Cardiac fibroblast (primary cell): ENCODE data around the gene PKP1.

Experiments
- DNase-seq, 2 donors: peaks; one replicate each; pipeline versions ENCODE4 v3.0.0 to v3.0.0-alpha.2; 2010; ENCODE audit warnings: low read depth in 2 of 2
- H3K4me3 ChIP-seq, 2 donors: replicated peaks in 1 of 2; 1 replicate in 1 of 2; 2 replicates in 1 of 2; pipeline ENCODE4 v1.5.1; 2011; ENCODE audit warnings: low read depth in 2 of 2, low read length in 2 of 2, mild to moderate bottlenecking in 2 of 2, moderate library complexity in 1 of 2
- TF ChIP-seq, protein P1 (sequence below): IDR thresholded peaks from one replicate; pipeline ENCODE4 v1.5.1; 2011; ENCODE audit warnings: low read depth, mild to moderate bottlenecking, low read length, inconsistent platforms

Gene PKP1

DNA sequence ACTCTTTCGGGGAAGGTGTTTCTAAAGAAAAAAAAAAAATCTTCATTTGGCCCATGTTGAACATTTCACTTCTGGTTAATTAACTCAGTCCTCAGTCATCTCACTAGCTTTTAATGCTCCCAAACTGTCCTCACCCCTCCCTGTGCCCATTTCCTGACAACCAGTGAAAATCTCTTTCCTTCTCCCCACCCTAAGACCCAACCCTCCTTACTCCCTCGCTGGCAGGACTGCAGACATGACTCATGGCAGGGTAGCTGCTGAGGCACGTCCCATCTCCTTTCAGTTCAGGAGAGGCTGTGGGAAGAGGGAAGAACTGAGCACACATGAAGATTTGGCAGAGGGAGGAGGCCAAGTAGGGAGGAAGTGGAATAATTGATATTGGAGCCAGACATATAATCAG, 12.6 kb downstream of the PKP1 start:
- TF ChIP-seq, protein P1, sequence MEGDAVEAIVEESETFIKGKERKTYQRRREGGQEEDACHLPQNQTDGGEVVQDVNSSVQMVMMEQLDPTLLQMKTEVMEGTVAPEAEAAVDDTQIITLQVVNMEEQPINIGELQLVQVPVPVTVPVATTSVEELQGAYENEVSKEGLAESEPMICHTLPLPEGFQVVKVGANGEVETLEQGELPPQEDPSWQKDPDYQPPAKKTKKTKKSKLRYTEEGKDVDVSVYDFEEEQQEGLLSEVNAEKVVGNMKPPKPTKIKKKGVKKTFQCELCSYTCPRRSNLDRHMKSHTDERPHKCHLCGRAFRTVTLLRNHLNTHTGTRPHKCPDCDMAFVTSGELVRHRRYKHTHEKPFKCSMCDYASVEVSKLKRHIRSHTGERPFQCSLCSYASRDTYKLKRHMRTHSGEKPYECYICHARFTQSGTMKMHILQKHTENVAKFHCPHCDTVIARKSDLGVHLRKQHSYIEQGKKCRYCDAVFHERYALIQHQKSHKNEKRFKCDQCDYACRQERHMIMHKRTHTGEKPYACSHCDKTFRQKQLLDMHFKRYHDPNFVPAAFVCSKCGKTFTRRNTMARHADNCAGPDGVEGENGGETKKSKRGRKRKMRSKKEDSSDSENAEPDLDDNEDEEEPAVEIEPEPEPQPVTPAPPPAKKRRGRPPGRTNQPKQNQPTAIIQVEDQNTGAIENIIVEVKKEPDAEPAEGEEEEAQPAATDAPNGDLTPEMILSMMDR, result no peak
- peak; percentile 58 to 59 for DNase-seq

DNA sequence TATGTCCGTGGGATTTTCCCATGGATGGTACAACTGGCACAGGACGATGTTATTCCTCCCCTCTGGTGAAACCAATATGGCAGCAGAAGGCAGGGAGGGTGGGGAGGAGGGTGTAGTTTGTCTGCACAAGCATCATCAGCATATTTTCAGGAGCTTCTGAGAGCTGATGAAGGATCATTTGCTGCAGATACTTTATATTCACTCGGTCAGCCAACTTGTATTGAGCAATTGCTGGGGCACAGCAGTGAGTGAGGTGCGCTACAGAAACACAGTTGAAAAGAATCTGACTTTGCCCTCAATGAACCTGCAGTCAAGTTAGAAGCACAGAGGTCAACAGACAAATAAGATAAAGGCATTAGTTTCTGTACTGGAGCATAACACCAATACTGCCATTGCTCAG, 13.0 kb downstream of the PKP1 start:
- no peak for DNase-seq
- TF ChIP-seq, protein P1, result no peak
- H3K4me3 ChIP-seq, result no peak overlapping the region

More for the DNA sequence above, 12.6 kb downstream of the PKP1 start:
- no peak overlapping the region for H3K4me3 ChIP-seq

DNA sequence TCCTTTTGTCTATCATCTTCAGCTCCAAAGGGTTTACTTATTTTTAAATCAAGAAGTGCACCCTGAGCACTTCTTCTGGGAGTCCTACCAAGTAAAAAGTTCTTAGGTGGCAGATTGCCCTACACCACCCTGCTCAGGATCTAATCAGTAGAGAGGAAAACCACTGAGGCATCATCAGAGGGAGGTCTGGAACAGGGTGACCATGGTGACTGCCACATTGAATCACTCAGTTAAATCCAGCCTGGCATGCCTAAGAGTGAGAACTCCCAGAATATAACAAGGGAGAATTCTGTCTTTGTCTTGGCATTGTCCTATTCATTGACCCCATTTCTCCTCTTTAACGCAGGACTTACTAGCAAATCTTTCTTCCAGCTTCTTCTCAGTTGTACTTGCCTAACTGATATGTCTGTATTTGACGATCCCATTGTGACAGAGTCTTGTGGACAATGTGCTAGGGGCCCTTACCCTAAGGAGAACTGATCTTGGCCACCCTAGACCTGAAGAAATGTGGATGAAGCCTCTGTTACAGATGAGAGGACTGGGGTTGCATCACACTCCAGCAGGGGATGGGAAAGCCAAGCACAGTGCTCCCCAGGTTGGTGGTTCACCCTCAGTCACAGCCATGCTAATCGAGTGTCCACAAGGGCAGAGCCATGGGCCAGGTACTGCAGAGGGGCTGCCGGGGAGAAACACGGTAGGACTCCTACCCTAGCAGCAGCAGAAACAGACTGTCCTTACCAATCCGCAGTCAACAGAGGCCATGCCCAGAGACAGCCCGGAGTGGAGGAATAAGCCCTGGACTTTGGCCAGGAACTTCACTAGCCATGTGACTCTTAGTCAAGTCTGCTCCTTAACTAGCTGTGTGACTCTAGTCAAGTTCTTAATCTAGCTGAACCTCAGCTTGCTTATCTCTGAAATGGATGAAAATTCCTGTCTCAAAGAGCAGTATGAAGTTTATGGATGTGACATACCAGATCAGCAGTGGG, 15.4 kb downstream of the PKP1 start:
- TF ChIP-seq, protein P1, result no peak
- DNase-seq, result peak; percentile 12 to 21
- H3K4me3 ChIP-seq, result no peak overlapping the region

DNA sequence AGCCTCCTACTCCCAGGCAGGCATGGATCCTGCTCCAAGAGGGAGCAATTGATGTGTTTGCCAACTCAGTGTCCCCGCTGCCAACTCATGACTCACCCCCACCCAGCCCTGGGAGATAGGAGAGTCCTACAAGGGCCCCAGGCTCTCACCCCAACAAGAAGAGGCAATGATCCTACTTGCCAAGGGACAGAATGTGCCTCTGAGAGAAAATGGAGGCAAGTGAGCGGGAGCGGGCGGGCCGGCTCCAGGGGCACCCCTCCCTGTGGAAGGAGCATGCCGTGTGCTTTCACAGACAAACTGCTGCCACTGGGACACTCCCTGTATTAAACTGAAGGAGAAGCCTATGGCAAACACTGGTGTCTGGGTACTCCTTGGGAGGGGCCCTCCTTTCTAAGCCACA, 16.7 kb downstream of the PKP1 start:
- DNase-seq, result peak; percentile 25 to 51
- H3K4me3 ChIP-seq, result no peak overlapping the region
- TF ChIP-seq, protein P1, result no peak

DNA sequence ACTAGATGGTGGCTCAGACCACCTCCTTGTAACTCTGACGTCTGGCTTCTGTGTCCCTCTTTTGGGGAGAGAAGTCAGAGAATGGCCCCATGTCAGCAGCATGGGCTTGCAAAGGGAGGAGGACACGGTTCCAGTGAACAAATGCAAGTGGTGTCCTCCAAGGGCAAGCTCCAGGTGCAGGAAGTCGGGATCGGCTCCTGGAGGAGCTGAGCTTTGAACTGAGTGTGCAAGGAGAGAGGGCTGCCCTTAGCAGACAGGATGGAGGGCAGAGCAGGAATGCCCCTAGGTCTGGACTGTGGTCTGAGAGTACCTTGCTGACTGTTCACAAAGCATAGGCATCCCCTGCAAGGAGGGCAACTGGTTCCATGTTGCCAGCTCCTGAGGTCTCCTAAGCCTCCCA, 17.3 kb downstream of the PKP1 start:
- no peak overlapping the region for H3K4me3 ChIP-seq
- DNase-seq, result no peak
- TF ChIP-seq, protein P1, result no peak

DNA sequence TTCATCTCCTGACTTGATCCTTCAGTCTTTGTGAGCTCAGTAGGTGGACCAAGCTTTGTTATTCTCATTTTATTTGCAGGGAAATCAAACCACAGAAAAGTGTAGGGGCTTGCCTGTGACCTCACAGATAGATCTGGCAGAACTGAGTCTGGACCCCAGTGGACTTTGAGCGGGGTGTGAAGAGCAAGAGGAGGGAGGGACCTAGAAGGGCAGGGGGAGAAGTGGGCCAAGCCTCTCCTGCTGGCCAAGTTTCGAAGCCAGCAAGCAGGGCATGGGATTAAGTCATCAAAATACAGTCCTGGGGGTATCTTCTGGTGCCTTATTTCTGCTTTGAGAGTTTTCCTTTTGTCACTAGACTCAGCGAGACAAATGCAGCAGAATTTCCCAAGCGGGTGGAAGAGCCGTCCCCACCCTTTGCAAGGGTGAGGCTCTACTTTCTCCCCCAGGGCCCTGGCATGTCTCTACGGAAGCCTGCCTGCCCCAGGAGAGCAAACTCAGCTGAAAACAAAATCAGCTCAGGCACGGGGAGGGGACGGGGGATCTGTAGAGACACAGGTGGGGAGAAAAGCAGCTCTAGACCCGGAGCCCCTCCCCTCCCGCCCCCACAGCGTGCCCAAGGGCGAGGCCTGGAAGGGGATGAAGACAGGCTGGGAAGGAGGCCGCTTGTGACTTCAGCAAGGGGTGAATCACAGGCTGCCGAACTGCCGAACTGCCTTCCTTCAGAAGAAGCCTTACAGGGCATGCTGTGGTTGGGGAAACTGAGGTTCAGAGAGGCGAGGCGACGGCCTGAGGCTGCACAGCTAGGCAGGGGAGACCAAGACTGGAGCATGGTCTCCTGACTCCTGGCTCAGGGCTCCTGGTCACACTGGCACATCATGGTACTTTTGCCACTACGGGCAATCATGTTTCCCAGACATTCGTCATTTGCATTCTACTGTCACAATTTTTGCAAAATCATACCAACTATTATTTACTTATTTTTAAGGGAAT, 19.2 kb downstream of the PKP1 start:
- H3K4me3 ChIP-seq, result no peak overlapping the region
- no peak for DNase-seq
- TF ChIP-seq, protein P1, result no peak
